C4-2B (cell line): ENCODE measurements around the gene CRTC2.

Experiments
- CTCF ChIP-seq: fragments of 450-650 bp; conservative IDR thresholded peaks from 2 replicates; pipeline ENCODE4 v1.5.1; 2017; ENCODE audit warnings: mild to moderate bottlenecking
- ZFX ChIP-seq: fragments of 450-650 bp; IDR thresholded peaks from 2 replicates; pipeline ENCODE4 v1.6.1; 2017

- no peak for TF ChIP-seq CTCF
- no peak for TF ChIP-seq ZFX
These were observed 18.4 kb upstream of the CRTC2 start for GRCh38 chr1:153976819-153977249.
